HEK293 (cell line): ENCODE data around the gene HOXC5.

Experiments
- BCL11B ChIP-seq: fragments of 450-650 bp; formaldehyde crosslinking; IDR thresholded peaks from 2 replicates; pipeline ENCODE4 v1.5.1; 2016; ENCODE audit warnings: low read depth, missing biosample characterization, missing genetic modification characterization
- GFI1B ChIP-seq: fragments of 450-650 bp; formaldehyde crosslinking; IDR thresholded peaks from 2 replicates; pipeline ENCODE4 v1.5.1; 2016; ENCODE audit warnings: missing biosample characterization, missing genetic modification characterization
- GLIS1 ChIP-seq: fragments of 450-650 bp; formaldehyde crosslinking; IDR thresholded peaks from 2 replicates; pipeline ENCODE4 v1.5.1; 2016; ENCODE audit warnings: missing biosample characterization, missing genetic modification characterization
- KLF10 ChIP-seq: fragments of 450-650 bp; IDR thresholded peaks from 2 replicates; pipeline ENCODE4 v1.5.1; 2018; ENCODE audit warnings: missing biosample characterization, mild to moderate bottlenecking, missing genetic modification characterization
- MZF1 ChIP-seq: fragments of 450-650 bp; formaldehyde crosslinking; IDR thresholded peaks from 2 replicates; pipeline ENCODE4 v1.5.1; 2017; ENCODE audit warnings: missing biosample characterization, missing genetic modification characterization, borderline replicate concordance
- RBAK ChIP-seq: fragments of 450-650 bp; formaldehyde crosslinking; IDR thresholded peaks from 2 replicates; pipeline ENCODE4 v1.5.1; 2016; ENCODE audit warnings: missing biosample characterization, missing genetic modification characterization
- REPIN1 ChIP-seq: fragments of 450-650 bp; formaldehyde crosslinking; IDR thresholded peaks from 2 replicates; pipeline ENCODE4 v1.5.1; 2017; ENCODE audit warnings: missing biosample characterization, missing genetic modification characterization, low read depth
- SALL2 ChIP-seq: fragments of 450-650 bp; formaldehyde crosslinking; IDR thresholded peaks from 2 replicates; pipeline ENCODE4 v1.5.0; 2017; ENCODE audit warnings: missing biosample characterization, mild to moderate bottlenecking, missing genetic modification characterization, borderline replicate concordance
- ZBTB48 ChIP-seq: fragments of 450-650 bp; formaldehyde crosslinking; IDR thresholded peaks from 2 replicates; pipeline ENCODE4 v1.5.1; 2016; ENCODE audit warnings: missing biosample characterization, missing genetic modification characterization
- ZFP37 ChIP-seq: fragments of 450-650 bp; formaldehyde crosslinking; IDR thresholded peaks from 2 replicates; pipeline ENCODE4 v1.5.1; 2016; ENCODE audit warnings: missing biosample characterization, missing genetic modification characterization
- ZNF16 ChIP-seq: fragments of 450-650 bp; formaldehyde crosslinking; IDR thresholded peaks from 2 replicates; pipeline ENCODE4 v1.5.1; 2016; ENCODE audit warnings: low read depth, missing biosample characterization, missing genetic modification characterization
- ZNF214 ChIP-seq: fragments of 450-650 bp; formaldehyde crosslinking; IDR thresholded peaks from 2 replicates; pipeline ENCODE4 v1.5.1; 2017; ENCODE audit warnings: missing biosample characterization, mild to moderate bottlenecking, missing genetic modification characterization, borderline replicate concordance
- ZNF248 ChIP-seq: fragments of 450-650 bp; formaldehyde crosslinking; IDR thresholded peaks from 2 replicates; pipeline ENCODE4 v1.5.1; 2017; ENCODE audit warnings: missing biosample characterization, missing genetic modification characterization
- ZNF302 ChIP-seq: fragments of 450-650 bp; formaldehyde crosslinking; IDR thresholded peaks from 2 replicates; pipeline ENCODE4 v1.5.1; 2016; ENCODE audit warnings: missing biosample characterization, missing genetic modification characterization, low read depth
- ZNF324 ChIP-seq: fragments of 450-650 bp; formaldehyde crosslinking; IDR thresholded peaks from 2 replicates; pipeline ENCODE4 v1.5.1; 2016; ENCODE audit warnings: missing biosample characterization, missing genetic modification characterization
- ZNF335 ChIP-seq: fragments of 450-650 bp; formaldehyde crosslinking; conservative IDR thresholded peaks from 2 replicates; pipeline ENCODE4 v1.5.1; 2016; ENCODE audit warnings: missing biosample characterization, missing genetic modification characterization
- ZNF394 ChIP-seq: fragments of 450-650 bp; formaldehyde crosslinking; IDR thresholded peaks from 2 replicates; pipeline ENCODE4 v1.5.1; 2016; ENCODE audit warnings: missing biosample characterization, missing genetic modification characterization, mild to moderate bottlenecking, moderate library complexity, borderline replicate concordance
- ZNF416 ChIP-seq: fragments of 450-650 bp; formaldehyde crosslinking; IDR thresholded peaks from 2 replicates; pipeline ENCODE4 v1.5.1; 2016; ENCODE audit warnings: missing biosample characterization, missing genetic modification characterization
- ZNF561 ChIP-seq: fragments of 450-650 bp; IDR thresholded peaks from 2 replicates; pipeline ENCODE4 v1.5.1; 2018; ENCODE audit warnings: missing biosample characterization, missing genetic modification characterization, borderline replicate concordance
- ZNF571 ChIP-seq: fragments of 450-650 bp; formaldehyde crosslinking; IDR thresholded peaks from 2 replicates; pipeline ENCODE4 v1.5.0; 2017; ENCODE audit warnings: missing biosample characterization, missing genetic modification characterization
- ZNF624 ChIP-seq: fragments of 450-650 bp; formaldehyde crosslinking; IDR thresholded peaks from 2 replicates; pipeline ENCODE4 v1.5.1; 2017; ENCODE audit warnings: missing biosample characterization, missing genetic modification characterization
- ZNF701 ChIP-seq: fragments of 450-650 bp; formaldehyde crosslinking; IDR thresholded peaks from 2 replicates; pipeline ENCODE4 v1.5.1; 2016; ENCODE audit warnings: missing biosample characterization, missing genetic modification characterization
- ZNF747 ChIP-seq: fragments of 450-650 bp; formaldehyde crosslinking; IDR thresholded peaks from 2 replicates; pipeline ENCODE4 v1.5.1; 2016; ENCODE audit warnings: missing biosample characterization, missing genetic modification characterization
- ZNF777 ChIP-seq: fragments of 450-650 bp; formaldehyde crosslinking; IDR thresholded peaks from 2 replicates; pipeline ENCODE4 v1.5.1; 2017; ENCODE audit warnings: missing biosample characterization, missing genetic modification characterization, borderline replicate concordance
- ZNF791 ChIP-seq: fragments of 450-650 bp; formaldehyde crosslinking; IDR thresholded peaks from 2 replicates; pipeline ENCODE4 v1.5.1; 2016; ENCODE audit warnings: missing biosample characterization, missing genetic modification characterization
- ZSCAN16 ChIP-seq: fragments of 450-650 bp; formaldehyde crosslinking; IDR thresholded peaks from 2 replicates; pipeline ENCODE4 v1.5.1; 2016; ENCODE audit warnings: missing biosample characterization, missing genetic modification characterization
- ZSCAN23 ChIP-seq: fragments of 450-650 bp; formaldehyde crosslinking; IDR thresholded peaks from 2 replicates; pipeline ENCODE4 v1.5.1; 2016; ENCODE audit warnings: missing biosample characterization, missing genetic modification characterization
- TF ChIP-seq, protein P1 (sequence below): fragments of 450-650 bp; formaldehyde crosslinking; IDR thresholded peaks from 2 replicates; pipeline ENCODE4 v1.5.1; 2016; ENCODE audit warnings: missing biosample characterization, missing genetic modification characterization, low read depth
- TF ChIP-seq, protein P2 (sequence below): fragments of 450-650 bp; formaldehyde crosslinking; IDR thresholded peaks from 2 replicates; pipeline ENCODE4; 2016; ENCODE audit warnings: missing biosample characterization, missing genetic modification characterization
- TF ChIP-seq, protein P3 (sequence below): fragments of 450-650 bp; formaldehyde crosslinking; IDR thresholded peaks from 2 replicates; pipeline ENCODE4 v1.5.1; 2017; ENCODE audit warnings: missing biosample characterization, missing genetic modification characterization
- TF ChIP-seq, protein P4 (sequence below): fragments of 450-650 bp; formaldehyde crosslinking; IDR thresholded peaks from 2 replicates; pipeline ENCODE4 v1.5.1; 2016; ENCODE audit warnings: missing biosample characterization, missing genetic modification characterization
- TF ChIP-seq, protein P5 (sequence below): fragments of 450-650 bp; formaldehyde crosslinking; IDR thresholded peaks from 2 replicates; pipeline ENCODE4 v1.5.1; 2016; ENCODE audit warnings: missing biosample characterization, missing genetic modification characterization
- TF ChIP-seq, protein P6 (sequence below): fragments of 450-650 bp; formaldehyde crosslinking; IDR thresholded peaks from 2 replicates; pipeline ENCODE4 v1.5.1; 2017; ENCODE audit warnings: missing biosample characterization, missing genetic modification characterization

Gene HOXC5

DNA sequence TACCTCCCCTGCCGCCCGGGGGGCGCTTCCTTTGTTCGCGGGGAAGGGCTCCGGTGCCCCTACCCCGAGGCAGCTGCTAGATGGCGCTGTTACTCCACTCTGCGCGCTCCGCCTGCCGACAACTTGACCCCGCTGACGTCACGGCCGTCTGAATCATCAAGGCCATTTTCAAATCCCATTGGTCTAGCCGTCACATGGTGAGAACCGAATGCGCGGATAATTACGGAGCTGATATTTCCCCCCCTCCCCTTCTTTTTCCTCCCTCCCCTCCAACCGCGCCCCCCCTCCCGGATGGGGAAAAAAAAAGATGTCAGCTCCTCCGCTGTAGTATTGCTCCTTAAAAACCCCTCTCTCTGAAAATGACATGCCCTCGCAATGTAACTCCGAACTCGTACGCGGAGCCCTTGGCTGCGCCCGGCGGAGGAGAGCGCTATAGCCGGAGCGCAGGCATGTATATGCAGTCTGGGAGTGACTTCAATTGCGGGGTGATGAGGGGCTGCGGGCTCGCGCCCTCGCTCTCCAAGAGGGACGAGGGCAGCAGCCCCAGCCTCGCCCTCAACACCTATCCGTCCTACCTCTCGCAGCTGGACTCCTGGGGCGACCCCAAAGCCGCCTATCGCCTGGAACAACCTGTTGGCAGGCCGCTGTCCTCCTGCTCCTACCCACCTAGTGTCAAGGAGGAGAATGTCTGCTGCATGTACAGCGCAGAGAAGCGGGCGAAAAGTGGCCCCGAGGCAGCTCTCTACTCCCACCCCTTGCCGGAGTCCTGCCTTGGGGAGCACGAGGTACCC lies 47.8 kb upstream of the HOXC5 start, which contains the start of gene HOXC10 (continued):
- TF ChIP-seq ZNF324 (no peak), ZNF571 (tag by site-specific recombination) (no peak), ZNF248 (tag by site-specific recombination) (no peak), ZNF791 (tag by site-specific recombination) (no peak), ZNF214 (tag by site-specific recombination) (no peak), BCL11B (tag by site-specific recombination) (no peak), ZNF747 (no peak), ZNF701 (tag by site-specific recombination) (no peak), ZSCAN16 (tag by site-specific recombination) (no peak), RBAK (tag by site-specific recombination) (no peak), MZF1 (tag by site-specific recombination) (no peak), ZNF16 (tag by site-specific recombination) (no peak), ZBTB48 (tag by site-specific recombination) (no peak), ZSCAN23 (tag by site-specific recombination) (no peak), REPIN1 (tag by site-specific recombination) (no peak), ZNF302 (tag by site-specific recombination) (no peak), ZNF624 (tag by site-specific recombination) (no peak), GLIS1 (peak; percentile 67), GFI1B (tag by site-specific recombination) (no peak), ZNF777 (tag by site-specific recombination) (no peak), ZNF416 (tag by site-specific recombination) (no peak), SALL2 (no peak), ZNF335 (tag by site-specific recombination) (0 out of 2 replicates have a peak, but pooled peaks have one; percentile 22), ZNF561 (tag by site-specific recombination) (no peak), ZNF394 (tag by site-specific recombination) (no peak), ZFP37 (tag by site-specific recombination) (no peak), KLF10 (tag by site-specific recombination) (peak; percentile 30; the same call in 1 of the 2 replicates)
- TF ChIP-seq, protein P1, sequence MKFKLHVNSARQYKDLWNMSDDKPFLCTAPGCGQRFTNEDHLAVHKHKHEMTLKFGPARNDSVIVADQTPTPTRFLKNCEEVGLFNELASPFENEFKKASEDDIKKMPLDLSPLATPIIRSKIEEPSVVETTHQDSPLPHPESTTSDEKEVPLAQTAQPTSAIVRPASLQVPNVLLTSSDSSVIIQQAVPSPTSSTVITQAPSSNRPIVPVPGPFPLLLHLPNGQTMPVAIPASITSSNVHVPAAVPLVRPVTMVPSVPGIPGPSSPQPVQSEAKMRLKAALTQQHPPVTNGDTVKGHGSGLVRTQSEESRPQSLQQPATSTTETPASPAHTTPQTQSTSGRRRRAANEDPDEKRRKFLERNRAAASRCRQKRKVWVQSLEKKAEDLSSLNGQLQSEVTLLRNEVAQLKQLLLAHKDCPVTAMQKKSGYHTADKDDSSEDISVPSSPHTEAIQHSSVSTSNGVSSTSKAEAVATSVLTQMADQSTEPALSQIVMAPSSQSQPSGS (tag by site-specific recombination), result peak; percentile 96
- TF ChIP-seq, protein P2, sequence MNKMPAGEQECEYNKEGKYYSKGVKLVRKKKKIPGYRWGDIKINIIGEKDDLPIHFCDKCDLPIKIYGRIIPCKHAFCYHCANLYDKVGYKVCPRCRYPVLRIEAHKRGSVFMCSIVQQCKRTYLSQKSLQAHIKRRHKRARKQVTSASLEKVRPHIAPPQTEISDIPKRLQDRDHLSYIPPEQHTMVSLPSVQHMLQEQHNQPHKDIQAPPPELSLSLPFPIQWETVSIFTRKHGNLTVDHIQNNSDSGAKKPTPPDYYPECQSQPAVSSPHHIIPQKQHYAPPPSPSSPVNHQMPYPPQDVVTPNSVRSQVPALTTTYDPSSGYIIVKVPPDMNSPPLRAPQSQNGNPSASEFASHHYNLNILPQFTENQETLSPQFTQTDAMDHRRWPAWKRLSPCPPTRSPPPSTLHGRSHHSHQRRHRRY (tag by site-specific recombination), result no peak
- TF ChIP-seq, protein P3, sequence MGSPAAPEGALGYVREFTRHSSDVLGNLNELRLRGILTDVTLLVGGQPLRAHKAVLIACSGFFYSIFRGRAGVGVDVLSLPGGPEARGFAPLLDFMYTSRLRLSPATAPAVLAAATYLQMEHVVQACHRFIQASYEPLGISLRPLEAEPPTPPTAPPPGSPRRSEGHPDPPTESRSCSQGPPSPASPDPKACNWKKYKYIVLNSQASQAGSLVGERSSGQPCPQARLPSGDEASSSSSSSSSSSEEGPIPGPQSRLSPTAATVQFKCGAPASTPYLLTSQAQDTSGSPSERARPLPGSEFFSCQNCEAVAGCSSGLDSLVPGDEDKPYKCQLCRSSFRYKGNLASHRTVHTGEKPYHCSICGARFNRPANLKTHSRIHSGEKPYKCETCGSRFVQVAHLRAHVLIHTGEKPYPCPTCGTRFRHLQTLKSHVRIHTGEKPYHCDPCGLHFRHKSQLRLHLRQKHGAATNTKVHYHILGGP, result no peak
- TF ChIP-seq, protein P4, sequence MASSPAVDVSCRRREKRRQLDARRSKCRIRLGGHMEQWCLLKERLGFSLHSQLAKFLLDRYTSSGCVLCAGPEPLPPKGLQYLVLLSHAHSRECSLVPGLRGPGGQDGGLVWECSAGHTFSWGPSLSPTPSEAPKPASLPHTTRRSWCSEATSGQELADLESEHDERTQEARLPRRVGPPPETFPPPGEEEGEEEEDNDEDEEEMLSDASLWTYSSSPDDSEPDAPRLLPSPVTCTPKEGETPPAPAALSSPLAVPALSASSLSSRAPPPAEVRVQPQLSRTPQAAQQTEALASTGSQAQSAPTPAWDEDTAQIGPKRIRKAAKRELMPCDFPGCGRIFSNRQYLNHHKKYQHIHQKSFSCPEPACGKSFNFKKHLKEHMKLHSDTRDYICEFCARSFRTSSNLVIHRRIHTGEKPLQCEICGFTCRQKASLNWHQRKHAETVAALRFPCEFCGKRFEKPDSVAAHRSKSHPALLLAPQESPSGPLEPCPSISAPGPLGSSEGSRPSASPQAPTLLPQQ (tag by site-specific recombination), result 0 out of 2 replicates have a peak, but pooled peaks have one; percentile 36
- TF ChIP-seq, protein P5, sequence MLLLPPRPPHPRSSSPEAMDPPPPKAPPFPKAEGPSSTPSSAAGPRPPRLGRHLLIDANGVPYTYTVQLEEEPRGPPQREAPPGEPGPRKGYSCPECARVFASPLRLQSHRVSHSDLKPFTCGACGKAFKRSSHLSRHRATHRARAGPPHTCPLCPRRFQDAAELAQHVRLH (tag by site-specific recombination), result no peak
- TF ChIP-seq, protein P6, sequence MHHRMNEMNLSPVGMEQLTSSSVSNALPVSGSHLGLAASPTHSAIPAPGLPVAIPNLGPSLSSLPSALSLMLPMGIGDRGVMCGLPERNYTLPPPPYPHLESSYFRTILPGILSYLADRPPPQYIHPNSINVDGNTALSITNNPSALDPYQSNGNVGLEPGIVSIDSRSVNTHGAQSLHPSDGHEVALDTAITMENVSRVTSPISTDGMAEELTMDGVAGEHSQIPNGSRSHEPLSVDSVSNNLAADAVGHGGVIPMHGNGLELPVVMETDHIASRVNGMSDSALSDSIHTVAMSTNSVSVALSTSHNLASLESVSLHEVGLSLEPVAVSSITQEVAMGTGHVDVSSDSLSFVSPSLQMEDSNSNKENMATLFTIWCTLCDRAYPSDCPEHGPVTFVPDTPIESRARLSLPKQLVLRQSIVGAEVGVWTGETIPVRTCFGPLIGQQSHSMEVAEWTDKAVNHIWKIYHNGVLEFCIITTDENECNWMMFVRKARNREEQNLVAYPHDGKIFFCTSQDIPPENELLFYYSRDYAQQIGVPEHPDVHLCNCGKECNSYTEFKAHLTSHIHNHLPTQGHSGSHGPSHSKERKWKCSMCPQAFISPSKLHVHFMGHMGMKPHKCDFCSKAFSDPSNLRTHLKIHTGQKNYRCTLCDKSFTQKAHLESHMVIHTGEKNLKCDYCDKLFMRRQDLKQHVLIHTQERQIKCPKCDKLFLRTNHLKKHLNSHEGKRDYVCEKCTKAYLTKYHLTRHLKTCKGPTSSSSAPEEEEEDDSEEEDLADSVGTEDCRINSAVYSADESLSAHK (tag by site-specific recombination), result no peak
